GM10847 (cell line): ENCODE results near the gene SMAD3.

Experiments
- POLR2A ChIP-seq: IDR thresholded peaks from 2 replicates; pipeline ENCODE4 v1.6.1; 2011; ENCODE audit not compliant: insufficient read length; ENCODE audit errors: extremely low read depth

SMAD3 gene

DNA sequence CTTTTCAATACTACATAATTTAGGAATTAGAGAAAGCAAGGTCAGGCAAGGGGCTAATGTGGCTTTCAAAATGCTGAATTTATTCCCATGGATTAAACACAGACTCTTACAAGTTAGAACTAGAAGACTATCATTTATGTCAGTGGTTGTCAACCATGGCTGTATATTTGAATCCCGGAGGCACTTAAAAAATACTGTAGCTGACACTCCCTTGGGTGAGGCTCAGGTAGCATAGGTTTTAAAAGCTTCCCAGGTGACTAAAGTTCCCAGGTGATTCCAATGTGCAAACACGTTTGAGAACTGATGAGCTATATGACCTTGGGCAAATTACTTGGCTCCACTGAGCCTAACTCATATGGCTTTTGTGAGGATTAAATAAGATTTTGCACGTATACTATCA is 159.5 kb downstream of the SMAD3 start:
- TF ChIP-seq POLR2A: no peak

DNA sequence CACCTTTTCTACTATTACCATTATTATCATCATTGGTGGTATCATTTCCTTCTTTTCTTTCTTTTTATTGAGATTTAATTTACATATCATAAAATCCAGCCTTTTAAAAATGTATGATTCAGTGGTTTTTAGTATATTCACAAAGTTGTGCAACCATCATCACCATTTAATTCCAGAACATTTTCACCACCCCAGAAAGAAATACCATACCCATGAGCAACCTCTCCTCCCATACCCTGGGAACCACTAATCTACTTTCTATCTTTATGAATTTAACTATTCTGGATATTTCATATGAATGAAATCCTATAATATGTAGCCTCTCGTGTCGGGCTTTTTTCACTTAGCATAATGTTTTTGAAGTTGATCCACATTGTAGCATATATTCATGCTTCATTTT is 159.9 kb downstream of the SMAD3 start:
- no peak for TF ChIP-seq POLR2A

DNA sequence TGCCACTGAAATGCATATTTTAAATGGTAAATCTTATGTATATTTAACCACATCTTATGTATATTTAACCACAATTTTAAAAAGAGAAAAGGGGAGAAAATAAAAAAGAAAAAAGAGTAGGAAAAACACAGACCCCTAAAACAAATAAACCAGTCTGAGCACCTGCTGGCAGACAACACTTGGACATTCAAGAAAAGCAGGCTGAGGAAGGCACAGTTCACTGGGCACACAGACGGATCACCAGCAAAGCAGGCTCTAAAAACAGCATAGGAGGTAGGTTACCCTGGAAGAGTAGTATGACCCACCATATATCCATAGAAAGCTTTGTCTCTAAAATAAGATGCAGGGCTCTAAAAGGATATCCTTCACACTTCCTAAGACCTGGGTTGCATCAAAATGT is 162.0 kb downstream of the SMAD3 start:
- no peak for TF ChIP-seq POLR2A

DNA sequence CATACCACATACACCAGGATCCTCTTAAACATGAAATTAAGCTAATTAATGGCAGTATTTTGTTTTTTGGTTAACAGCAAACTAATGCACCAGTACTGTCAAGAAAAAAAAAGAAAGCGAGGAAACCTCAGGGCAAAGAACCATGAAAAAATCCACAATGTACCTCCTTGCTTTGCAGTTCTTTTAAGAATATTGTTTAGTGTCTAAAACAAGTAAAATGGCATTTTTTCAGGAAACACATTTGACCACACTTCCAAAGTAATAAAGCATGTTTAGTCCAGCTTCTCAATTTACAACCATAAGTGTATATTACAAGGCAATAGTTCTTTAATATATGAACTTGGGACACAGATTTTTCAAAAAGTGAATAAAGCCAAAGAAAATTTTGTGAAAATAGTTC is 162.4 kb downstream of the SMAD3 start:
- TF ChIP-seq POLR2A: no peak

DNA sequence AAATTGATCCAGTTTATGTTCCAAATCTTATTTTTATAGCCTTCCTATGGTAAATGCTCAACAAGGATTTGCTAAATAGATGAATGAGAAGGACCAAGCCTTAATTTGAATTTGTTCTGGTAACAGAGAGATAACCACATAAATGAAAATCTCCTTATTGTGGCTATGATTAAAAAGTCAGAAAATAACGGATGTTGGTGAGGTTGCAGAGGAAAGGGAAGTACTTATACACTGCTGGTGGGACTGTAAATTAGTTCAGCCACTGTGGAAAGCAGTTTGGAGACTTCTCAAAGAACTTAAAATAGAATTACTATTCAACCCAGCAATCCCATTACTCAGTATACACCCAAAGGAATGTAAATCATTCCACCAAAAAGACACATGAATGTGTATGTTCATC is 162.9 kb downstream of the SMAD3 start:
- TF ChIP-seq POLR2A: no peak

DNA sequence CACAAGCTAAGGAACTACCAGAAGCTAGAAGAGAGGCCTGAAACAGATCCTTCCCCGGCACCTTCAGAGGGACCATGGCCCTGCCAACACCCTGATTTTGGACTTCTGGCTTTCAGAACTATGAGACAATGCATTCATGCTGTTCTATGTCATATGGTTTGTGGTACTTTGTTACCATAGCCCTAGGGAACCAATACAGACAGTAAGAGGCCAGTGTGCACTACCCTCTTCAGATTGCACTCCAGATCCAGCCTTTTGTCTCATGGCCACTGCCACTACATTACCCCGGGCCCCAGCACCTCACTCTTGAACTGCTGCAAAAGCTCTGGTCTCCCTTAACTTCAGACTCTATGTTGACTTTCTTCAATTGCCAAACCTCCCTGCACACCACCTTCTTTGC is 165.1 kb downstream of the SMAD3 start:
- TF ChIP-seq POLR2A: no peak

DNA sequence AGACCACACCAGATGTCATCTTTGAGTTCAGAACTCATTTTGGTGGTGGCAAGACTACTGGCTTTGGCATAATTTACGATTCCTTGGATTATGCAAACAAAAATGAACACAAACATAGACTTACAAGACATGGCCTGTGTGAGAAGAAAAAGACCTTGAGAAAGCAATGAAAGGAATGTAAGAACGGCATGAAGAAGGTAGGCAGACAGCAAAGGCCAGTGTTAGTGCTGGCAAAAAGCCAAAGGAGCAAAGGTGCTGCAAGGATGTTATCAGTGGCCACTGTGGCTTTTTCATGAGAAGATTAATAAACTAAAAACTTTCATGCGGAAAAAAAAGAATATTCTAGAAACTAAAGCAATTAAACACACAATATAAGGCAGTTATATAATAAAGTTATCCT is 167.2 kb downstream of the SMAD3 start:
- TF ChIP-seq POLR2A: no peak

DNA sequence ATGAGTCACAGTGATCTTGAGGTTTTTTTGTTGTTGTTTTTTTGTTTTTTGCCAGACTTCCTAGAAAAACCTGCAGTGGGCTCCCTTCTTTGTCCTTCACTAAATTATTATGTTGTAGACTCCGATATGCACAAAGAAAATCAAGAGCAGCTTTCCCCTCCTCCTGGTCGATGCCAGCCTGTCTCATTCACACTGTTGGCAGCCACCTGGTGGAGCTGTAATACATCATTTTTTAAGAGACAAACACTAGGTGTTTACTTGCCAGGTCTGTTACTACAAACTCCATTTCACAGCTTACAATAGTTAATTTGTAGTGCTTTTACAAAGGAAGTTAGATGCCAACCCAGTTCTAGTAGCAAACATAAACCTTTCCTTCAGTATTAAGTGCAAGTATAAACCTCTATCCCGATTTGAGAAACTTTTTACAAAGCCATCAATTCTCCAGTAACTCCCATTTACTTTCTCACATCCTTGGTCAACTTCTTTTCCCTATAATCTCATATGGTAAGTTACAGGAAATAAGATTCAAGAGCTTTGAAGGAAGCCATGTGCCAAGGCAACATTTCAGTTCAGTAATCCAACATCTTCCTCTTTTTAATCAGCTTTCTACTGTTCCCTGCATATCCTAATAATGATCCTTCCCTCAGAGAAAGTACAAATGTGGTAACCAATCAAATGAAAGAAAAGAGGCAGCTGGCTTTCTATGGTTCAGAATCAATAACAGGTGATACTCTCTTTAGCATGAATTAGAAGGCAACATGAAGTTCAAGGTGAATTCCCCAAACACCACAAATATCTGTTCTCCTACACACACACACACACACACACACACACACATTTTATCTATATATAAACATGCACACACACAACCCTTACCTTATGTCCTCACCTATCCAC is 175.1 kb downstream of the SMAD3 start:
- TF ChIP-seq POLR2A: no peak

DNA sequence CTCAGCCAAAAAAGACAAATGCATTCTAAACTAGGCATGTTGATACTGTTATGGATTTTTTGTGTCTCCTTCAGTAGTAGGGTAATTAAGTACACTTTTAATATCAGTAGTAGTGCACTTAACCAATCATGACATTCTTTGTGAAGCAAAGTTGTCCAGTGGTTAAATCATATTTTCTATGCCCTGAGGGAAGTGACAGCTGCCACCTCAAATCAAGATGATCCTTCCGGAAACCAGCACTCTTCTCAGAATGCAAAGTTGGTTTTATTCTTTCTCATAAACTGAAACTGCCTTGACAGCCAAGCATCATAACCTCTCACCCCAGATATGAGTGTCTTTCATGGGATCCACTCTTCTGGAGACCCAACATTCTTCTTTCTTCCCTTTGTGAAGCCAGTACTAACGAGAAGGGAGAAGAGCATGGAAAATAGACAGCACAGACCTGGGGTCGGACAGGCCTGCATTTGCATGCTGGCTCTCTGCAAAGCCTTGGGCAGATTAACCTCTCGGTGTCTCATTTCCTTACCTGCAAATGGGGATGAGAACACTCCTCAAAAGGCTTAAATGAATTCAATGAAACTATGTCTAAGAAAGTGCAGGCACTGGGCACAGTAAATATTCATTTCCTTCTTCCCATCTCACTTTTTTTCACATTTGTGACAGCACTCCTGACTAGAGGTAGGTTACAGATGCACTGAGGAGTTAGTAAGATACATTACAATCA is 175.9 kb downstream of the SMAD3 start:
- no peak for TF ChIP-seq POLR2A

DNA sequence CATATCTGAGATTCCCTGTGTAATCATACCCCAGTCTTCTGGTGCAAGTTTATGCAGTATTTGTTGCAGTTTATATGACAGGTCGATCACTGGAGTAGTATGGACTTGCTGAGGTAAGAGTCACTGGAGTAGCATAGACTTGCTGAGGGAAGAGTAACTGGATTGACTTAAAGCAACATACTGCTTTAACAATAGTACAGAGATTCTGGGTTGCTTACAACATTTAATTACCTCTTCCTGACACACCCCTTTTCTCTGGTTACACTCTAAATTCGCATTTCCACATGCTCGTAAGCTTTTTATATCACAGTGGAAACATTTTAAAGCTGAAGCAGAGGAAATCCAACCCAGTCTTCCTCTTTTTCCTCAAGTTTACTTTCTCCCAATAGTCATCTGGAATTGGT is 177.3 kb downstream of the SMAD3 start:
- no peak for TF ChIP-seq POLR2A
